ENCODE data around the gene IHH.

GRCh38 chr2:219022616-219023015, 38.1 kb downstream of the IHH start:
- TF ChIP-seq REST (IDR thresholded peaks at IDR 0.05; ENCODE audit: insufficient read depth in 1 of 2, low read depth in 2 of 2, low read length in 2 of 2) (no peak), SIN3A (IDR thresholded peaks at IDR 0.05; ENCODE audit: borderline replicate concordance, insufficient read depth, low read length) (no peak)

Data from PFSK-1 (cell line).